Gastroesophageal sphincter (tissue), 4 donors: ENCODE results near the gene EPHB2. TPM values are rescaled to one million over a fixed set of nuclear protein-coding genes. Genes with fewer than 3 reads are reported as not detected.

Source experiments
- ATAC-seq: fragments of 150-250 bp; one replicate; pipeline ENCODE4 v1.9.1; 2016; ENCODE audit warnings: mild to moderate bottlenecking, moderate library complexity
- H3K27ac ChIP-seq, 4 donors: fragments of 200-600 bp; sonication (generic) in 3 of 4; 1 replicate in 3 of 4; 2 replicates in 1 of 4; pipeline ENCODE4 v1.5.1; 2016 to 2019
- H3K27me3 ChIP-seq: fragments of 200-600 bp; sonication (generic); one replicate; pipeline ENCODE4 v1.5.1; 2019
- H3K36me3 ChIP-seq, 2 donors: fragments of 200-600 bp; sonication (generic); one replicate each; pipeline ENCODE4 v1.5.1; 2019; ENCODE audit warnings: control low read depth in 1 of 2
- H3K4me1 ChIP-seq, 3 donors: fragments of 200-600 bp; sonication (generic); 1 replicate in 2 of 3; 2 replicates in 1 of 3; pipeline ENCODE4 v1.5.1; 2016 to 2019; ENCODE audit warnings: control low read depth in 2 of 3
- H3K4me3 ChIP-seq, 2 donors: fragments of 200-600 bp; sonication (generic); one replicate each; pipeline ENCODE4 v1.5.1; 2019; ENCODE audit warnings: mild to moderate bottlenecking in 1 of 2, moderate library complexity in 1 of 2
- H3K9me3 ChIP-seq, 3 donors: fragments of 200-600 bp; sonication (generic); one replicate each; pipeline ENCODE4 v1.5.1; 2017 to 2019; ENCODE audit warnings: control low read depth in 2 of 3
- EP300 ChIP-seq: sonication (generic); formaldehyde crosslinking; IDR thresholded peaks from one replicate; pipeline ENCODE4 v1.6.1; 2017; ENCODE audit warnings: antibody characterized with exemption, mild to moderate bottlenecking
- POLR2A ChIP-seq, 2 donors: fragments of 450-650 bp; IDR thresholded peaks; one replicate each; pipeline ENCODE4 v1.6.1; 2017; ENCODE audit warnings: antibody characterized with exemption in 2 of 2, mild to moderate bottlenecking in 2 of 2, moderate library complexity in 1 of 2
- POLR2AphosphoS5 ChIP-seq: sonication (generic); formaldehyde crosslinking; IDR thresholded peaks from one replicate; pipeline ENCODE4 v1.6.1; 2017; ENCODE audit warnings: antibody characterized with exemption
- WGBS, 2 donors: methylation state at CpG; one replicate each; pipeline ENCODE4 v1.1.5; 2018; ENCODE audit warnings: low coverage in 1 of 2; 5-methylcytosine and 5-hydroxymethylcytosine counted together
- total RNA-seq, 4 donors: library from RNA; depleted of rRNA; stranded (reverse); fragments of >200 nt; gene quantifications; one replicate each; pipeline ENCODE4 v1.1.0, GENCODE V29; 2016
- TF ChIP-seq, protein P1 (sequence below), 4 experiments: fragments of 200-600 bp in 2 of 4; fragments of 450-650 bp in 2 of 4; sonication (generic) in 1 of 4; IDR thresholded peaks; one replicate each; pipeline ENCODE4 v1.5.1; 2017 to 2019; ENCODE audit warnings: antibody characterized with exemption in 4 of 4, mild to moderate bottlenecking in 2 of 4, moderate library complexity in 2 of 4

EPHB2 gene
- total RNA-seq, 4 donors from 2014 or later, result 2.0 to 5.9 (median 2.6) TPM

DNA sequence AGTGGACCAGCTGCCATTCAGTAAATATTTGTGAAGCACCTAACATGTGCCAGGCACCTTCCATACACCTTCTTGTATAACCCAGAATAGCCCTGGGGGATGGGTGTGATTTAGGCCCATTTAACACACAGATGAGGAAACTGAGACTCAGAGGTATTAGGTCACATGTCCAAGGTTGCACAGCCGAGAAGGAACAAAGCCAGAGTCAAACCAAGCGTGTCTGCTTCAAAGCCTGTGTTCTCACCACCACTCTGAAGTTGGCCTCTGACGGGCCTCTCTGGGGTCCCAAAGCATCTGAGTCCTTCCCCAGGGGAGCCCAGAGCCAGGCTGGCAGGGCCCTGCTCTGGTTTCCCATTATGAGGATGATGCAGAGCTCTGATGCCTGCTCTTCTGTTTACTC, 196.9 kb downstream of the EPHB2 start:
- peaks cover under 1% of the 10 kb centered on the region for H3K27me3 ChIP-seq
- no peak for ATAC-seq
- no peaks in the 10 kb centered on the region for H3K36me3 ChIP-seq
- H3K9me3 ChIP-seq, result no peaks in the 10 kb centered on the region
- no peak overlapping the region for H3K27ac ChIP-seq
- H3K4me3 ChIP-seq, result no peak overlapping the region
- no peak for TF ChIP-seq POLR2A (IDR thresholded peaks at IDR 0.05)
- no peaks in the 10 kb centered on the region for H3K4me1 ChIP-seq
- 75% methylated on average over 2 of the region's 3 CpGs; no CpG with 5 or more reads in 1 of the 2 donors for WGBS, 2 donors

DNA sequence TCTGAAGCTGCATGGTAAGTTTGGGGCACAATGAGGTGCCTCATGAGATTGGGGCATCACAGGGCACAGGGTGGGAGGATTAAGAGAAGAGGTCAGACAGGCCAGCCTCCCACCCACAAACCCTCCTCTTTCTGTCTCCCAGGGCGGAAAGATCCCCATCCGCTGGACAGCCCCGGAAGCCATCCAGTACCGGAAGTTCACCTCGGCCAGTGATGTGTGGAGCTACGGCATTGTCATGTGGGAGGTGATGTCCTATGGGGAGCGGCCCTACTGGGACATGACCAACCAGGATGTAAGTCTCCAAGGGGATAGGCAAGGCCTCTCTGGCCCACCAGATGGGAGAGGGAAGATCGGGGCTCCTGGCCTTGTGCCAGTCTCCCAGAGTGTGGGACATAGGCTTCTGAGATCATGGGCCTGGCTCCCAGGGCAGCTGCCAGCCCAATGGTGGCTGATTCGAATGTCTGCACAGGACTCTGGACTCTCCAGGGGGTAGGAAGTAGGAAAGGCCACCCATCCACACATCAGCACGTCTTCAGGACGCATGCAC, 198.3 kb downstream of the EPHB2 start:
- no peak for TF ChIP-seq POLR2AphosphoS5
- TF ChIP-seq, protein P1, sequence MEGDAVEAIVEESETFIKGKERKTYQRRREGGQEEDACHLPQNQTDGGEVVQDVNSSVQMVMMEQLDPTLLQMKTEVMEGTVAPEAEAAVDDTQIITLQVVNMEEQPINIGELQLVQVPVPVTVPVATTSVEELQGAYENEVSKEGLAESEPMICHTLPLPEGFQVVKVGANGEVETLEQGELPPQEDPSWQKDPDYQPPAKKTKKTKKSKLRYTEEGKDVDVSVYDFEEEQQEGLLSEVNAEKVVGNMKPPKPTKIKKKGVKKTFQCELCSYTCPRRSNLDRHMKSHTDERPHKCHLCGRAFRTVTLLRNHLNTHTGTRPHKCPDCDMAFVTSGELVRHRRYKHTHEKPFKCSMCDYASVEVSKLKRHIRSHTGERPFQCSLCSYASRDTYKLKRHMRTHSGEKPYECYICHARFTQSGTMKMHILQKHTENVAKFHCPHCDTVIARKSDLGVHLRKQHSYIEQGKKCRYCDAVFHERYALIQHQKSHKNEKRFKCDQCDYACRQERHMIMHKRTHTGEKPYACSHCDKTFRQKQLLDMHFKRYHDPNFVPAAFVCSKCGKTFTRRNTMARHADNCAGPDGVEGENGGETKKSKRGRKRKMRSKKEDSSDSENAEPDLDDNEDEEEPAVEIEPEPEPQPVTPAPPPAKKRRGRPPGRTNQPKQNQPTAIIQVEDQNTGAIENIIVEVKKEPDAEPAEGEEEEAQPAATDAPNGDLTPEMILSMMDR (IDR thresholded peaks at IDR 0.05), result no peak
- TF ChIP-seq EP300, result no peak
- TF ChIP-seq POLR2A (IDR thresholded peaks at IDR 0.05), result no peak
- Histone ChIP-seq H3K27ac (no peak overlapping the region), H3K9me3 (no peaks in the 10 kb centered on the region), H3K27me3 (peaks cover 10% of the 10 kb centered on the region), H3K4me1 (no peaks in the 10 kb centered on the region), H3K4me3 (no peak overlapping the region), H3K36me3 (no peaks in the 10 kb centered on the region)
- ATAC-seq, result no peak
- WGBS, 2 donors, result 80% methylated on average over 1 of the region's 11 CpGs; no CpG with 5 or more reads in 1 of the 2 donors

DNA sequence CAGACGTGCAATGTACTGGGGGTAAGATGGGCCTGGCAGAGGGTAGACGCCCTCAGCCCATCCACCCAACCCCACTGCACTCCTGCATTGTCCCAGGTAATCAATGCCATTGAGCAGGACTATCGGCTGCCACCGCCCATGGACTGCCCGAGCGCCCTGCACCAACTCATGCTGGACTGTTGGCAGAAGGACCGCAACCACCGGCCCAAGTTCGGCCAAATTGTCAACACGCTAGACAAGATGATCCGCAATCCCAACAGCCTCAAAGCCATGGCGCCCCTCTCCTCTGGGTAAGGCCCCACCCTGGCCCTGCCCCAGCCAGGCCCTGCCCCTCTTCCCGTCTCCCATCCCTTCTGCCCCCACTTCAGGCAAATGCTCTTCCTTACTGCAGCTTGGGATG, 199.6 kb downstream of the EPHB2 start:
- no peaks in the 10 kb centered on the region for H3K9me3 ChIP-seq
- no peak overlapping the region for H3K27ac ChIP-seq
- no peaks in the 10 kb centered on the region for H3K36me3 ChIP-seq
- TF ChIP-seq POLR2A (IDR thresholded peaks at IDR 0.05) (no peak), POLR2AphosphoS5 (no peak), EP300 (no peak)
- TF ChIP-seq, protein P1 (IDR thresholded peaks at IDR 0.05), result no peak
- no peak for ATAC-seq
- no peak overlapping the region for H3K4me3 ChIP-seq
- H3K4me1 ChIP-seq, result no peaks in the 10 kb centered on the region
- H3K27me3 ChIP-seq, result peaks cover 10% of the 10 kb centered on the region
- 97% methylated on average over 6 of the region's 13 CpGs; no CpG with 5 or more reads in 1 of the 2 donors for WGBS, 2 donors

DNA sequence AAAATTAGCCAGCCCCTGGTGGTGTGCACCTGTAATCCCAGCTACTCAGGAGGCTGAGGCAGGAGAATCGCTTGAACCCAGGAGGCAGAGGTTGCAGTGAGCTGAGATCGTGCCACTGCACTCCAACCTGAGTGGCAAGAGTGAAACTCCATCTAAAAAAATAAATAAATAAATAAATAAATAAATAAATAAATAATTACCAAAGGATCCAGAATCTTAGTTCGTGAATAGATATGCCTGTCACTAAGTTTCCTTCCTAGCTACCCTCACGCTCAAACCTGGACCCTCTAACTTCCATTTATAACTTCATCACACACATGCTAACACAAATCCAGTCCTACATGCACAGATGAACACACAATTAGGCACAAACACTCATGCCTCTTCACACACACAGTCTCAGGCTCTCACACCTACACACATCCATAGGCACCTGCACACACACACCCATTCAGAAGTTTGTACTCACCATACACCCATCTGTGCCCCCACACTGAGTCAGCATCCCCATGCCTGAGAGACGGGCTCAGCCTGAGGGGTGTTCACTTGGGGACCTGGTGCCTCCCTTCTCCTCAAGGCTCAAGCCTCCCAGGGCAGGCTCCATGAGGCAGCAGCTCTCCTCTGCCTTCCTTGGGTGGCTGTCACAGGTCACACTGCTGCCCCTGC, 200.5 kb downstream of the EPHB2 start:
- Histone ChIP-seq H3K27ac (no peak overlapping the region), H3K9me3 (no peaks in the 10 kb centered on the region), H3K4me3 (no peak overlapping the region), H3K4me1 (no peaks in the 10 kb centered on the region), H3K27me3 (peaks cover 10% of the 10 kb centered on the region), H3K36me3 (no peaks in the 10 kb centered on the region)
- TF ChIP-seq POLR2AphosphoS5 (no peak), EP300 (no peak), POLR2A (IDR thresholded peaks at IDR 0.05) (no peak)
- TF ChIP-seq, protein P1 (IDR thresholded peaks at IDR 0.05), result no peak
- ATAC-seq, result no peak
- 84 to 95% methylated on average over 3 to 5 of the region's 5 CpGs for WGBS, 2 donors

DNA sequence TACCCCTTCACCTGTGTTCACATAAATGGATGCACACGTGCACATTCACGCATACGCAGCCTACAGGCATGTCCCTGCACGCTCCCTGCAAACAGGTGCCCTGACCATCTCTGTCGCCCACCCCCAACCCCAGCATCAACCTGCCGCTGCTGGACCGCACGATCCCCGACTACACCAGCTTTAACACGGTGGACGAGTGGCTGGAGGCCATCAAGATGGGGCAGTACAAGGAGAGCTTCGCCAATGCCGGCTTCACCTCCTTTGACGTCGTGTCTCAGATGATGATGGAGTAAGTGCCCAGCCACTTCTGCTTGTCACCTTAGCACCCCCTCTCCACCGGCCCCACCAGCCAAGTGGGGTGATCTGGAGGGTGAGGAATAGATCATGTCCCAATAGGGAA, 201.7 kb downstream of the EPHB2 start:
- TF ChIP-seq POLR2A (IDR thresholded peaks at IDR 0.05) (no peak), EP300 (no peak), POLR2AphosphoS5 (no peak)
- TF ChIP-seq, protein P1 (IDR thresholded peaks at IDR 0.05), result no peak
- Histone ChIP-seq H3K27ac (no peak overlapping the region), H3K36me3 (no peaks in the 10 kb centered on the region), H3K4me3 (no peak overlapping the region), H3K27me3 (peaks cover 10% of the 10 kb centered on the region), H3K9me3 (no peaks in the 10 kb centered on the region), H3K4me1 (peaks cover 0 to 11% (median 0%) of the 10 kb centered on the region in 3 donors)
- WGBS, 2 donors, result 92 to 96% methylated on average over 5 to 7 of the region's 16 CpGs
- no peak for ATAC-seq
